ENCODE measurements around the gene COLGALT1. TPM values are rescaled to one million over a fixed set of nuclear protein-coding genes. Genes with fewer than 3 reads are reported as not detected.

The COLGALT1 gene
- polyA plus RNA-seq, 3 donors, result 66.8 to 176 (median 68.8) TPM

DNA sequence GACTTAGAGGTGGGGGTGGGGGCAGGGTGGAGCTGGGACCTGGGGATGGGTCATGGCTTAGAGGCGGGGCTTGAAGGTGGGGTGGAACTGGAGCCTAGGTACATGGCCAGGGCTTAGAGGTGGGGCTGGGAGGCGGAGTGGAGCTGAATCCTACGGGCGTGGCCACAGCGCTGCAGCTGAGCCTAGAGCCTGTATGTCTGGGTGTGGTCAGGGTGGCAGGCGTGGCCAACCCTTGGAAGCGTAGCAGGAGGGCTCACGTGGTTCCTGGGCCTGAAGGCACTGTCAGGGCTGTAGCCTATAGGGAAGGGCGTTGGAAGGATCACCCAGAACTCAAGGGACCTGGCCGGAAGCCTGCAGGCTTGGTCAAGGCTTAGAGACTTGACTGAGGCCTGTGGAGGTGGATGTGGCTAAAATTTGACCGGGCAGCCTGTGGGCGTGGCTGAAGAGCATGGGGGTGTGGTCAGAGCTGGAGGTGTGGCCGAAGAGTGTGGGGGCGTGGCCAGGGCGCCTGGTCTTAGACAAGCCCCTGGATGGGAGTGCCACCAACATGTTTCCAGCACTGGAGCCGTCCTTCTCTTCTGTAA lies 24.3 kb downstream of the COLGALT1 start:
- TF ChIP-seq, protein P1, sequence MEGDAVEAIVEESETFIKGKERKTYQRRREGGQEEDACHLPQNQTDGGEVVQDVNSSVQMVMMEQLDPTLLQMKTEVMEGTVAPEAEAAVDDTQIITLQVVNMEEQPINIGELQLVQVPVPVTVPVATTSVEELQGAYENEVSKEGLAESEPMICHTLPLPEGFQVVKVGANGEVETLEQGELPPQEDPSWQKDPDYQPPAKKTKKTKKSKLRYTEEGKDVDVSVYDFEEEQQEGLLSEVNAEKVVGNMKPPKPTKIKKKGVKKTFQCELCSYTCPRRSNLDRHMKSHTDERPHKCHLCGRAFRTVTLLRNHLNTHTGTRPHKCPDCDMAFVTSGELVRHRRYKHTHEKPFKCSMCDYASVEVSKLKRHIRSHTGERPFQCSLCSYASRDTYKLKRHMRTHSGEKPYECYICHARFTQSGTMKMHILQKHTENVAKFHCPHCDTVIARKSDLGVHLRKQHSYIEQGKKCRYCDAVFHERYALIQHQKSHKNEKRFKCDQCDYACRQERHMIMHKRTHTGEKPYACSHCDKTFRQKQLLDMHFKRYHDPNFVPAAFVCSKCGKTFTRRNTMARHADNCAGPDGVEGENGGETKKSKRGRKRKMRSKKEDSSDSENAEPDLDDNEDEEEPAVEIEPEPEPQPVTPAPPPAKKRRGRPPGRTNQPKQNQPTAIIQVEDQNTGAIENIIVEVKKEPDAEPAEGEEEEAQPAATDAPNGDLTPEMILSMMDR (IDR thresholded peaks at IDR 0.05), result no peak
- peaks cover 6 to 19% of the 10 kb centered on the region in 2 donors for H3K4me1 ChIP-seq (ENCODE audit: control insufficient read depth in 1 of 2, insufficient read depth in 2 of 2, low read length in 2 of 2)
- H3K36me3 ChIP-seq (replicated peaks in 1 of 2; ENCODE audit: control insufficient read depth in 1 of 2, insufficient read depth in 2 of 2, low read length in 2 of 2), result peaks cover 72 to 77% of the 10 kb centered on the region in 2 donors
- peak overlapping the region in 1 of 3 experiments; percentile 44 for H3K4me3 ChIP-seq (replicated peaks in 1 of 3; ENCODE audit: low read depth in 2 of 3, low read length in 3 of 3)
- peak overlapping the region in 1 of 2 donors; percentile 20 for H3K27ac ChIP-seq (ENCODE audit: low read depth in 1 of 2, low read length in 2 of 2)
- peaks cover 7% of the 10 kb centered on the region for H3K79me2 ChIP-seq (ENCODE audit: insufficient read depth, low read length)
- no peak overlapping the region for H2AFZ ChIP-seq (ENCODE audit: insufficient read depth, low read depth, low read length, poor library complexity, severe bottlenecking)
- H4K20me1 ChIP-seq (ENCODE audit: insufficient read depth, low read length), result peaks cover 75% of the 10 kb centered on the region
- DNase-seq, result peak; percentile 57 to 61 (median 61)
- Mint-ChIP-seq H3K9me3 (peaks cover 0 to 2% (median 0%) of the 10 kb centered on the region in 7 donors), H3K4me1 (peaks cover 11% of the 10 kb centered on the region), H3K27me3 (ENCODE audit: low read depth in 3 of 3) (no peaks in the 10 kb centered on the region), H3K27ac (peak overlapping the region; percentile 68 to 88 (median 77)), H3K36me3 (peaks cover 58 to 82% of the 10 kb centered on the region in 2 donors), H3K4me3 (peak overlapping the region; percentile 63 to 66)
- H3K9me3 ChIP-seq (replicated peaks in 1 of 2; ENCODE audit: control insufficient read depth in 1 of 2, insufficient read depth in 1 of 2, low read length in 2 of 2), result no peaks in the 10 kb centered on the region
- intact Hi-C loops (cut with micrococcal nuclease), result loop anchor here in 1 of 2 donors (2.0 kb wide), 1 partner anchor 19 kb away; no protein-coding TSS in a partner anchor
- H3K9ac ChIP-seq (ENCODE audit: insufficient read depth, low read length, poor library complexity, severe bottlenecking), result no peak overlapping the region
- H3K4me2 ChIP-seq (replicated peaks; ENCODE audit: extremely low read depth, low read length, poor library complexity, severe bottlenecking), result peak overlapping the region; percentile 43
- 46% methylated on average over 14 of the region's 16 CpGs for WGBS (ENCODE audit: insufficient coverage)
- no peaks in the 10 kb centered on the region for H3K27me3 ChIP-seq (ENCODE audit: control insufficient read depth in 2 of 2, insufficient read depth in 2 of 2, low read length in 2 of 2)

DNA sequence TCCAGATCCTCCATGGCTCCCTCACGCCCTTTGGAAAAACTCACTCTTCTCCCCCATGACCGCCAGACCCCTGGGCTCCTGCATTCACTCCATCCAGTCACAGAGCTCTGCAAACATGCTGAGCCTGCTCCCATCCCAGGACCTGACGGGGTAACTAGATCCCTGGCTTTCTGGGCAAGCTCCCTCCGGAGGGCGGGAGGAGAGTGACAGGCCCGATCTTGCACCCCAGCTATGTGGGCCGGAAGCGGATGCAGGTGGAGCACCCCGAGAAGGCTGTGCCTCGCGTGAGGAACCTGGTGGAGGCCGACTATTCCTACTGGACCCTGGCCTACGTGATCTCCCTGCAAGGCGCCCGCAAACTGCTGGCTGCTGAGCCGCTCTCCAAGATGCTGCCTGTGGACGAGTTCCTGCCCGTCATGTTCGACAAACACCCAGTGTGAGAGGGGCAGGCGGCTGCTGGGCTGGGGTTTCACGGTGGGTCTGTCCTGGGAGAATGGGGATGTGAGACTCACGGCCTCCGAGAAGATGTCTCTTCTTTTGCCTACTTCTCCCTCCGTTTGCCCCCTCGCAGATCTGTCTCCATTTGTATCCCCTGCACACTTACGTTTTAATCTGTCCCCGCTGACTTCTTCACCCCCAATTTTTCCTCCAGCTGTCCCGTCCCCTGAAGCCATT lies 25.2 kb downstream of the COLGALT1 start:
- no peaks in the 10 kb centered on the region for H3K9me3 ChIP-seq (replicated peaks in 1 of 2; ENCODE audit: control insufficient read depth in 1 of 2, insufficient read depth in 1 of 2, low read length in 2 of 2)
- no peaks in the 10 kb centered on the region for H3K27me3 ChIP-seq (ENCODE audit: control insufficient read depth in 2 of 2, insufficient read depth in 2 of 2, low read length in 2 of 2)
- peaks cover 6% of the 10 kb centered on the region for H3K79me2 ChIP-seq (ENCODE audit: insufficient read depth, low read length)
- no peak overlapping the region for H2AFZ ChIP-seq (ENCODE audit: insufficient read depth, low read depth, low read length, poor library complexity, severe bottlenecking)
- no peak for DNase-seq
- H3K9me3 Mint-ChIP-seq, result peaks cover 0 to 2% (median 0%) of the 10 kb centered on the region in 7 donors
- H3K27ac ChIP-seq (ENCODE audit: low read depth in 1 of 2, low read length in 2 of 2), result peak overlapping the region in 1 of 2 donors; percentile 20
- no peak overlapping the region for H3K4me2 ChIP-seq (replicated peaks; ENCODE audit: extremely low read depth, low read length, poor library complexity, severe bottlenecking)
- no peak overlapping the region for H3K9ac ChIP-seq (ENCODE audit: insufficient read depth, low read length, poor library complexity, severe bottlenecking)
- peak overlapping the region in 4 of 7 donors; percentile 25 to 82 (median 70) for H3K27ac Mint-ChIP-seq
- 89% methylated on average over 26 of the region's 28 CpGs for WGBS (ENCODE audit: insufficient coverage)
- H3K4me1 ChIP-seq (ENCODE audit: control insufficient read depth in 1 of 2, insufficient read depth in 2 of 2, low read length in 2 of 2), result peaks cover 6 to 19% of the 10 kb centered on the region in 2 donors
- H3K4me1 Mint-ChIP-seq, result peaks cover 11% of the 10 kb centered on the region
- no peak overlapping the region for H3K4me3 Mint-ChIP-seq
- H4K20me1 ChIP-seq (ENCODE audit: insufficient read depth, low read length), result peaks cover 68% of the 10 kb centered on the region
- H3K27me3 Mint-ChIP-seq (ENCODE audit: low read depth in 3 of 3), result peaks cover 0 to 2% (median 0%) of the 10 kb centered on the region in 3 donors
- H3K36me3 Mint-ChIP-seq, result peaks cover 57 to 75% of the 10 kb centered on the region in 2 donors
- TF ChIP-seq, protein P1 (IDR thresholded peaks at IDR 0.05), result no peak
- peaks cover 66 to 70% of the 10 kb centered on the region in 2 donors for H3K36me3 ChIP-seq (replicated peaks in 1 of 2; ENCODE audit: control insufficient read depth in 1 of 2, insufficient read depth in 2 of 2, low read length in 2 of 2)
- intact Hi-C loops (cut with micrococcal nuclease), result no loop called here
- H3K4me3 ChIP-seq (replicated peaks in 1 of 3; ENCODE audit: low read depth in 2 of 3, low read length in 3 of 3), result no peak overlapping the region

Data from CD14-positive monocyte (primary cell).